ENCODE results near the gene FAM25A.

GRCh38 chr10:86974484-86974883 is 45.6 kb upstream of the FAM25A start:
- TF ChIP-seq, protein P1, sequence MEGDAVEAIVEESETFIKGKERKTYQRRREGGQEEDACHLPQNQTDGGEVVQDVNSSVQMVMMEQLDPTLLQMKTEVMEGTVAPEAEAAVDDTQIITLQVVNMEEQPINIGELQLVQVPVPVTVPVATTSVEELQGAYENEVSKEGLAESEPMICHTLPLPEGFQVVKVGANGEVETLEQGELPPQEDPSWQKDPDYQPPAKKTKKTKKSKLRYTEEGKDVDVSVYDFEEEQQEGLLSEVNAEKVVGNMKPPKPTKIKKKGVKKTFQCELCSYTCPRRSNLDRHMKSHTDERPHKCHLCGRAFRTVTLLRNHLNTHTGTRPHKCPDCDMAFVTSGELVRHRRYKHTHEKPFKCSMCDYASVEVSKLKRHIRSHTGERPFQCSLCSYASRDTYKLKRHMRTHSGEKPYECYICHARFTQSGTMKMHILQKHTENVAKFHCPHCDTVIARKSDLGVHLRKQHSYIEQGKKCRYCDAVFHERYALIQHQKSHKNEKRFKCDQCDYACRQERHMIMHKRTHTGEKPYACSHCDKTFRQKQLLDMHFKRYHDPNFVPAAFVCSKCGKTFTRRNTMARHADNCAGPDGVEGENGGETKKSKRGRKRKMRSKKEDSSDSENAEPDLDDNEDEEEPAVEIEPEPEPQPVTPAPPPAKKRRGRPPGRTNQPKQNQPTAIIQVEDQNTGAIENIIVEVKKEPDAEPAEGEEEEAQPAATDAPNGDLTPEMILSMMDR (IDR thresholded peaks at IDR 0.05; ENCODE audit: poor library complexity, severe bottlenecking): no peak
- TF ChIP-seq SMC3 (conservative IDR thresholded peaks at IDR 0.05; ENCODE audit: poor library complexity): no peak
- no peak for TF ChIP-seq RAD21 (conservative IDR thresholded peaks at IDR 0.05)
- TF ChIP-seq REST (IDR thresholded peaks at IDR 0.05; ENCODE audit: borderline replicate concordance): no peak
- no peak for TF ChIP-seq EP300 (conservative IDR thresholded peaks at IDR 0.05; ENCODE audit: poor library complexity, severe bottlenecking)
- TF ChIP-seq POLR2AphosphoS5 (IDR thresholded peaks at IDR 0.05): no peak
- no peak for TF ChIP-seq EZH2 (IDR thresholded peaks at IDR 0.05; ENCODE audit: borderline replicate concordance, insufficient read depth, low read length, poor library complexity, severe bottlenecking)
